IMR-90 (cell line): ENCODE results near the gene MAML2. TPM values are rescaled to one million over a fixed set of nuclear protein-coding genes. Genes with fewer than 3 reads are reported as not detected.

Experiments
- ATAC-seq: fragments of 200-7000 bp; cut with Tn5 transposase; 2 replicates; pipeline ENCODE4 v1.9.1; 2020; ENCODE audit warnings: low read depth, mild to moderate bottlenecking, moderate library complexity
- BruUV-seq: library from RNA; stranded (reverse); fragments of 400-500 nt; replicated peaks from 2 replicates; lab custom pipeline; 2021; lab: Mats Ljungman, UMichigan
- CTCF ChIA-PET: fragments of 300-600 bp; formaldehyde crosslinking; extraction: SDS; loops from one replicate; lab custom pipeline; 2021; ENCODE audit warnings: antibody characterized with exemption; lab: Yijun Ruan, JAX
- POLR2A ChIA-PET: fragments of 300-600 bp; sonication (Branson Sonifier 250); formaldehyde crosslinking; loops from one replicate; lab custom pipeline; 2022; ENCODE audit warnings: antibody characterized with exemption; ENCODE audit not compliant: unreplicated experiment; lab: Charles Lee
- DNase-seq: peaks from one replicate; pipeline ENCODE4 v3.0.0; 2013
- H2AFZ ChIP-seq: replicated peaks from 2 replicates; pipeline ENCODE3; 2013; ENCODE audit warnings: low read length, mild to moderate bottlenecking; ENCODE audit not compliant: poor library complexity
- H2AK5ac ChIP-seq: 2 replicates; pipeline ENCODE4 v1.6.1; 2013; ENCODE audit warnings: low read depth, low read length, inconsistent platforms
- H2AK9ac ChIP-seq: replicated peaks from 2 replicates; pipeline ENCODE3; 2013; ENCODE audit warnings: mild to moderate bottlenecking, low read depth, low read length, moderate library complexity; ENCODE audit not compliant: poor library complexity
- H2BK120ac ChIP-seq: 2 replicates; pipeline ENCODE4 v1.6.1; 2013; ENCODE audit warnings: low read depth, low read length, inconsistent platforms
- H2BK15ac ChIP-seq: 3 replicates; pipeline ENCODE4 v1.6.1; 2013; ENCODE audit warnings: low read depth, low read length, inconsistent platforms
- H2BK20ac ChIP-seq: 2 replicates; pipeline ENCODE4 v1.6.1; 2013; ENCODE audit warnings: low read depth, mild to moderate bottlenecking, inconsistent platforms, low read length, moderate library complexity
- H2BK5ac ChIP-seq: 2 replicates; pipeline ENCODE4 v1.6.1; 2013; ENCODE audit warnings: mild to moderate bottlenecking, low read depth, low read length, inconsistent platforms; ENCODE audit not compliant: poor library complexity, severe bottlenecking
- H3K14ac ChIP-seq: replicated peaks from 2 replicates; pipeline ENCODE4 v1.6.1; 2013; ENCODE audit warnings: low read depth, low read length, inconsistent platforms
- H3K18ac ChIP-seq: 2 replicates; pipeline ENCODE4 v1.6.1; 2013; ENCODE audit warnings: low read depth, low read length, control low read depth
- H3K23ac ChIP-seq: 2 replicates; pipeline ENCODE4 v1.6.1; 2013; ENCODE audit warnings: low read depth, low read length, inconsistent platforms
- H3K27ac ChIP-seq: 2 replicates; pipeline ENCODE4 v1.5.1; 2013; ENCODE audit warnings: mild to moderate bottlenecking, control low read depth, low read length; ENCODE audit not compliant: insufficient read depth
- H3K27me3 ChIP-seq: 2 replicates; pipeline ENCODE4 v1.6.1; 2013; ENCODE audit warnings: low read length; ENCODE audit not compliant: control insufficient read depth, insufficient read depth
- H3K36me3 ChIP-seq: 2 replicates; pipeline ENCODE4 v1.6.1; 2013; ENCODE audit warnings: low read length, mixed read lengths; ENCODE audit not compliant: control insufficient read depth, insufficient read depth
- H3K4ac ChIP-seq: 2 replicates; pipeline ENCODE4 v1.6.1; 2013; ENCODE audit warnings: low read depth, low read length, inconsistent platforms
- H3K4me1 ChIP-seq: 2 replicates; pipeline ENCODE4 v1.6.1; 2013; ENCODE audit warnings: low read length, mixed read lengths; ENCODE audit not compliant: control insufficient read depth, insufficient read depth
- H3K4me2 ChIP-seq: 2 replicates; pipeline ENCODE4 v1.6.1; 2013; ENCODE audit warnings: low read depth, mild to moderate bottlenecking, control low read depth, low read length, moderate library complexity
- H3K4me3 ChIP-seq: 2 replicates; pipeline ENCODE4 v1.5.1; 2013; ENCODE audit warnings: low read depth, mild to moderate bottlenecking, control low read depth, low read length, moderate library complexity; ENCODE audit not compliant: insufficient read depth
- H3K56ac ChIP-seq: 2 replicates; pipeline ENCODE4 v1.6.1; 2013; ENCODE audit warnings: low read length, inconsistent platforms; ENCODE audit not compliant: insufficient read depth; ENCODE audit errors: extremely low read depth
- H3K79me1 ChIP-seq, 2 experiments: 2 replicates each; pipeline ENCODE4 v1.6.1; 2013; ENCODE audit warnings: low read length in 2 of 2, inconsistent platforms in 1 of 2, low read depth in 1 of 2
- H3K9ac ChIP-seq: 2 replicates; pipeline ENCODE4 v1.6.1; 2013; ENCODE audit warnings: low read depth, low read length, control low read depth
- H3K9me1 ChIP-seq: 2 replicates; pipeline ENCODE4 v1.6.1; 2013; ENCODE audit warnings: low read length, inconsistent platforms; ENCODE audit not compliant: insufficient read depth
- H3K9me3 ChIP-seq: 2 replicates; pipeline ENCODE4 v1.6.1; 2013; ENCODE audit warnings: low read length; ENCODE audit not compliant: control insufficient read depth, insufficient read depth
- H4K20me1 ChIP-seq: 2 replicates; pipeline ENCODE4 v1.6.1; 2013; ENCODE audit warnings: low read length, inconsistent platforms; ENCODE audit not compliant: insufficient read depth
- H4K5ac ChIP-seq: 2 replicates; pipeline ENCODE4 v1.6.1; 2013; ENCODE audit warnings: mild to moderate bottlenecking, low read depth, low read length, control low read depth
- H4K8ac ChIP-seq, 2 experiments: 2 replicates each; pipeline ENCODE4 v1.6.1; 2013; ENCODE audit warnings: low read depth in 2 of 2, low read length in 2 of 2, control low read depth in 1 of 2, inconsistent platforms in 1 of 2
- H4K91ac ChIP-seq: 2 replicates; pipeline ENCODE4 v1.6.1; 2013; ENCODE audit warnings: low read depth, low read length, inconsistent platforms; ENCODE audit not compliant: insufficient read depth
- BHLHE40 ChIP-seq: fragments of 150-350 bp; IDR thresholded peaks from 2 replicates; pipeline ENCODE4 v1.6.1; 2016; ENCODE audit warnings: mild to moderate bottlenecking, low read depth, low read length
- RFX5 ChIP-seq: IDR thresholded peaks from 2 replicates; pipeline ENCODE4 v1.8.0; 2012; ENCODE audit warnings: low read depth, mild to moderate bottlenecking, low read length, moderate library complexity
- WGBS, 2 experiments: methylation state at CpG; one replicate each; pipeline versions ENCODE4 v1.1.5 to v1.1.7; 2013; ENCODE audit warnings: missing lambda C conversion rate in 2 of 2; ENCODE audit not compliant: insufficient read length in 1 of 2; ENCODE audit errors: extremely low coverage in 2 of 2; 5-methylcytosine and 5-hydroxymethylcytosine counted together
- dilution Hi-C: fragments of 300-500 bp; cut with HindIII; formaldehyde crosslinking; loops from one replicate; pipeline ENCODE4 v1.14.3; 2018; ENCODE audit warnings: low sequenced_read_pairs; ENCODE audit not compliant: unreplicated experiment
- in situ Hi-C: fragments of 300-500 bp; cut with MboI; formaldehyde crosslinking; loops from 3 replicates; pipeline ENCODE4 v1.14.3; 2019; ENCODE audit warnings: low sequenced_read_pairs, inconsistent platforms, mixed read lengths
- intact Hi-C: fragments of 100-400 bp; cut with micrococcal nuclease; formaldehyde crosslinking; loops from 2 replicates; pipeline ENCODE4 v1.10.0; 2022
- polyA plus RNA-seq, 3 experiments: library from polyadenylated mRNA; depleted of rRNA; stranded (reverse); fragments of >200 nt; gene quantifications; 2 replicates each; pipeline ENCODE4 v1.2.3, GENCODE V29; 2012; ENCODE audit warnings: low replicate concordance in 1 of 3
- total RNA-seq: library from RNA; depleted of rRNA; stranded (reverse); fragments of >200 nt; gene quantifications from 2 replicates; pipeline ENCODE4 v1.2.3, GENCODE V29; 2012

MAML2 gene
- total and polyA plus RNA-seq, 2 of the 4 experiments (the other 2 are of a cell fraction): 15.0 to 19.5 TPM

DNA sequence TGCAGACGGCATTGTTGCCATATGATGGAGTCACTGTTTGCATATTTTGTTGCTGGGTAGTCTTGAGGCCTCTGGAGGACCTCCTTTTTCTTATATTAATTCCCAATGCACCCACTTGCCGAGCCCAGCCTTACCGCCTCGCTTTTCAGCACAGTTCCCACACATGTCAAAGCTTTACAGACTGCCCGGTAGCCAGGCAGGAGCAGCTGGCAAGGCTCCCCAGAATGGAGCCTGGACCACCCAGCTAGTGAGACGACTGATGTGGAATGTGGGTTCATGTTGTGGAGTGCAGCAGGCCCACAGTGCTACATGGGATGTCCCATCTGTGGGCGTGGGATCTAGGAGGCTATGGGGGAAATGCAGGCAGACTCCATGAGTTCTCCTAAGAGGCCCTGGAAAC lies 319.7 kb downstream of the MAML2 start:
- 0% methylated on average over 1 of the region's 7 CpGs; no CpG with 5 or more reads in 1 of the 2 experiments for WGBS, 2 experiments
- intact Hi-C loops (no loop called here), in situ Hi-C loops (no loop called here), dilution Hi-C loops (no loop called here)
- Histone ChIP-seq H2BK15ac (no peak overlapping the region), H4K20me1 (no peaks in the 10 kb centered on the region), H3K36me3 (no peaks in the 10 kb centered on the region; the same call in none of the 2 replicates), H2BK5ac (no peak overlapping the region), H2AK9ac (no peak overlapping the region), H3K4ac (no peak overlapping the region), H2AFZ (no peak overlapping the region), H3K56ac (no peak overlapping the region), H3K27me3 (no peaks in the 10 kb centered on the region), H3K9me1 (peaks cover 5% of the 10 kb centered on the region; the same call in 1 of the 2 replicates), H3K9me3 (no peaks in the 10 kb centered on the region), H4K91ac (no peak overlapping the region), H3K18ac (no peak overlapping the region), H3K14ac (no peak overlapping the region), H4K8ac (no peak overlapping the region), H2BK20ac (no peak overlapping the region), H3K4me3 (no peak overlapping the region), H3K4me1 (no peaks in the 10 kb centered on the region), H3K4me2 (no peak overlapping the region), H3K79me1 (peaks cover 32 to 37% of the 10 kb centered on the region in 2 experiments; a peak in 3 of 4 replicates), H2AK5ac (no peak overlapping the region), H2BK120ac (no peak overlapping the region), H3K23ac (no peak overlapping the region), H3K27ac (no peak overlapping the region), H4K5ac (no peak overlapping the region), H3K9ac (no peak overlapping the region)
- ChIA-PET CTCF (no interaction called here), POLR2A (no interaction called here)
- no TSS peak for BruUV-seq
- DNase-seq: peak; percentile 30
- ATAC-seq: peak; percentile 42; the same call in 1 of the 2 replicates
- TF ChIP-seq BHLHE40: no peak
- 0 out of 2 replicates have a peak, but pooled peaks have one; percentile 31 for TF ChIP-seq RFX5
